Activated CD4-positive, alpha-beta memory T cell treated with anti-CD3 and anti-CD28 coated beads, Interleukin-2, amount 10 ng/mL, durations not matched to agents 7 days and 5 days (primary cell): ENCODE data around the gene DNAJC18. TPM values are rescaled to one million over a fixed set of nuclear protein-coding genes. Genes with fewer than 3 reads are reported as not detected.
"Not testable (repeated sequence)": the region's sequence is repeated elsewhere in the genome, so short reads cannot be mapped to it uniquely, and the experiment has no call there.

Experiments
- CTCF ChIA-PET: fragments of 350-600 bp; sonication (Branson Sonifier 250); formaldehyde crosslinking; loops from one replicate; lab custom pipeline; 2021; ENCODE audit warnings: antibody characterized with exemption, inconsistent platforms; lab: Charles Lee
- POLR2A ChIA-PET: fragments of 350-600 bp; sonication (Branson Sonifier 250); formaldehyde crosslinking; loops from one replicate; lab custom pipeline; 2021; ENCODE audit warnings: antibody characterized with exemption; lab: Charles Lee
- DNase-seq: peaks from one replicate; pipeline ENCODE4 v3.0.0-alpha.2; 2020
- H3K27ac Mint-ChIP-seq: one replicate; pipeline ENCODE4 v1.8.0; 2021; ENCODE audit warnings: mild to moderate bottlenecking, mixed read lengths
- H3K27me3 Mint-ChIP-seq: one replicate; pipeline ENCODE4 v1.8.0; 2021; ENCODE audit warnings: mixed read lengths
- H3K36me3 Mint-ChIP-seq: one replicate; pipeline ENCODE4 v1.8.0; 2021; ENCODE audit warnings: low read depth, mixed read lengths
- H3K4me1 Mint-ChIP-seq: one replicate; pipeline ENCODE4 v1.8.0; 2021; ENCODE audit warnings: mixed read lengths
- H3K4me3 Mint-ChIP-seq: one replicate; pipeline ENCODE4 v1.8.0; 2021; ENCODE audit warnings: mild to moderate bottlenecking, mixed read lengths
- H3K9me3 Mint-ChIP-seq: one replicate; pipeline ENCODE4 v1.8.0; 2021; ENCODE audit warnings: mixed read lengths
- total RNA-seq, 2 experiments: library from RNA; stranded (reverse); gene quantifications; one replicate each; pipeline ENCODE4 v1.2.3, GENCODE V29; 2021

The DNAJC18 gene
- 10 to 100 TPM; 16.1 to 17.0 TPM for total RNA-seq

GRCh38 chr5:139439013-139439903 lies at the start of gene DNAJC18:
Gene DNAJC18 (minus strand): TSS chr5:139439525. CDS start chr5:139439445, 80 bp downstream.
- CTCF ChIA-PET = interaction anchor here (0.9 to 5.1 kb wide), 11 partner anchors 9 to 194 kb away, joined by 3 to 45 read pairs (median 4); partner anchors contain the start of genes STING1 and UBE2D2
- peak within 1 kb of the TSS; percentile 98 for H3K27ac Mint-ChIP-seq
- peaks cover 16% of the 10 kb centered on the region for H3K36me3 Mint-ChIP-seq
- peaks cover 70% of the 10 kb centered on the region for H3K4me1 Mint-ChIP-seq
- no peaks in the 10 kb centered on the region for H3K9me3 Mint-ChIP-seq
- H3K4me3 Mint-ChIP-seq = peak within 1 kb of the TSS; percentile 92
- peak; percentile 92 for DNase-seq
- no peaks in the 10 kb centered on the region for H3K27me3 Mint-ChIP-seq
- POLR2A ChIA-PET = interaction anchor here (0.6 to 4.7 kb wide), 20 partner anchors 9 to 123 kb away, joined by 3 to 73 read pairs (median 5); partner anchors contain the start of genes MZB1, SMIM33, SPATA24 and STING1

- H3K27me3 Mint-ChIP-seq = no peaks in the 10 kb centered on the region
- H3K4me3 Mint-ChIP-seq = no peak overlapping the region
- H3K9me3 Mint-ChIP-seq = no peaks in the 10 kb centered on the region
- POLR2A ChIA-PET = interaction anchor here (1.0 to 2.5 kb wide), 2 partner anchors 20 to 49 kb away, joined by 3 to 6 read pairs; partner anchors contain the start of gene DNAJC18
- CTCF ChIA-PET = interaction anchor here (0.8 to 2.0 kb wide), 4 partner anchors 9 to 73 kb away, joined by 3 to 6 read pairs (median 4); no protein-coding TSS in a partner anchor
- H3K4me1 Mint-ChIP-seq = peaks cover 24% of the 10 kb centered on the region
- DNase-seq = no peak
- no peaks in the 10 kb centered on the region for H3K36me3 Mint-ChIP-seq
- no peak overlapping the region for H3K27ac Mint-ChIP-seq
Measured at GRCh38 chr5:139488260-139488659, 48.9 kb upstream of the DNAJC18 start.

GRCh38 chr5:139486201-139486600 lies 46.9 kb upstream of the DNAJC18 start:
- peaks cover 12% of the 10 kb centered on the region for H3K36me3 Mint-ChIP-seq
- POLR2A ChIA-PET = no interaction called here
- no peaks in the 10 kb centered on the region for H3K27me3 Mint-ChIP-seq
- no peak overlapping the region for H3K4me3 Mint-ChIP-seq
- H3K9me3 Mint-ChIP-seq = no peaks in the 10 kb centered on the region
- no peak overlapping the region for H3K27ac Mint-ChIP-seq
- no peak for DNase-seq
- peaks cover 23% of the 10 kb centered on the region for H3K4me1 Mint-ChIP-seq
- CTCF ChIA-PET = no interaction called here

GRCh38 chr5:139482890-139483208 lies 43.5 kb upstream of the DNAJC18 start:
- POLR2A ChIA-PET = interaction anchor here (0.7 to 3.8 kb wide), 26 partner anchors 8 to 913 kb away, joined by 3 to 63 read pairs (median 13); partner anchors contain the start of genes DNAJC18, ECSCR, PAIP2 and PROB1

GRCh38 chr5:139482050-139482889 lies 42.9 kb upstream of the DNAJC18 start, which contains the start of gene STING1:
Gene STING1 (minus strand): TSS chr5:139482758. CDS start chr5:139481704, 1,054 bp downstream.
- DNase-seq = peak; percentile 67
- H3K36me3 Mint-ChIP-seq = peaks cover 45% of the 10 kb centered on the region
- H3K4me1 Mint-ChIP-seq = peaks cover 45% of the 10 kb centered on the region
- H3K27ac Mint-ChIP-seq = peak within 1 kb of the TSS; percentile 98
- H3K27me3 Mint-ChIP-seq = no peaks in the 10 kb centered on the region
- no peaks in the 10 kb centered on the region for H3K9me3 Mint-ChIP-seq
- H3K4me3 Mint-ChIP-seq = peak within 1 kb of the TSS; percentile 96
- ChIA-PET POLR2A (interaction anchor here (0.7 to 3.8 kb wide), 31 partner anchors 8 to 912 kb away, joined by 3 to 63 read pairs (median 6); partner anchors contain the start of genes DNAJC18, ECSCR, MZB1 and PAIP2), CTCF (interaction anchor here (0.6 to 3.7 kb wide), 20 partner anchors 8 to 283 kb away, joined by 3 to 46 read pairs (median 6); partner anchors contain the start of genes DNAJC18 and SMIM33)

More at GRCh38 chr5:139482890-139483208, 43.5 kb upstream of the DNAJC18 start:
- H3K27me3 Mint-ChIP-seq, DNase-seq, H3K9me3 Mint-ChIP-seq: not testable (repeated sequence)
- Mint-ChIP-seq H3K27ac (peak overlapping the region; percentile 98), H3K4me3 (peak overlapping the region; percentile 96), H3K4me1 (peaks cover 40% of the 10 kb centered on the region), H3K36me3 (peaks cover 39% of the 10 kb centered on the region)
- CTCF ChIA-PET = interaction anchor here (1.0 to 3.7 kb wide), 16 partner anchors 9 to 90 kb away, joined by 3 to 46 read pairs (median 6); partner anchors contain the start of genes DNAJC18 and SMIM33

GRCh38 chr5:139481580-139482049 lies 42.3 kb upstream of the DNAJC18 start:
- peak overlapping the region; percentile 98 for H3K27ac Mint-ChIP-seq
- peaks cover 52% of the 10 kb centered on the region for H3K36me3 Mint-ChIP-seq
- POLR2A ChIA-PET = interaction anchor here (0.7 to 3.8 kb wide), 28 partner anchors 9 to 187 kb away, joined by 3 to 63 read pairs (median 10); partner anchors contain the start of genes DNAJC18, ECSCR, MZB1 and PAIP2
- no peak for DNase-seq
- H3K9me3 Mint-ChIP-seq = no peaks in the 10 kb centered on the region
- H3K27me3 Mint-ChIP-seq = no peaks in the 10 kb centered on the region
- CTCF ChIA-PET = interaction anchor here (0.6 to 3.7 kb wide), 19 partner anchors 8 to 284 kb away, joined by 3 to 46 read pairs (median 6); partner anchors contain the start of genes DNAJC18 and SMIM33
- peaks cover 51% of the 10 kb centered on the region for H3K4me1 Mint-ChIP-seq
- peak overlapping the region; percentile 96 for H3K4me3 Mint-ChIP-seq

- CTCF ChIA-PET = interaction anchor here (0.9 to 3.7 kb wide), 9 partner anchors 10 to 81 kb away, joined by 6 to 46 read pairs (median 14); partner anchors contain the start of genes DNAJC18 and SMIM33
- peaks cover 55% of the 10 kb centered on the region for H3K4me1 Mint-ChIP-seq
Measured at GRCh38 chr5:139481122-139481533, 41.8 kb upstream of the DNAJC18 start.

GRCh38 chr5:139479729-139480128 lies 40.4 kb upstream of the DNAJC18 start:
- DNase-seq, H3K9me3 Mint-ChIP-seq, H3K27me3 Mint-ChIP-seq, H3K27ac Mint-ChIP-seq, H3K4me3 Mint-ChIP-seq: not testable (repeated sequence)
- H3K36me3 Mint-ChIP-seq = peaks cover 68% of the 10 kb centered on the region
- ChIA-PET CTCF (interaction anchor here (0.6 to 3.7 kb wide), 8 partner anchors 32 to 225 kb away, joined by 3 to 46 read pairs (median 5); no protein-coding TSS in a partner anchor), POLR2A (interaction anchor here (0.6 to 3.8 kb wide), 6 partner anchors 9 to 280 kb away, joined by 3 to 32 read pairs (median 5); partner anchors contain the start of genes DNAJC18 and SMIM33)
- peaks cover 67% of the 10 kb centered on the region for H3K4me1 Mint-ChIP-seq

More at GRCh38 chr5:139481122-139481533, 41.8 kb upstream of the DNAJC18 start:
- POLR2A ChIA-PET = interaction anchor here (0.9 to 3.8 kb wide), 19 partner anchors 9 to 187 kb away, joined by 3 to 63 read pairs (median 22); partner anchors contain the start of genes DNAJC18, ECSCR, PAIP2 and SMIM33
- DNase-seq = peak; percentile 53
- H3K27ac Mint-ChIP-seq = peak overlapping the region; percentile 98
- H3K9me3 Mint-ChIP-seq = no peaks in the 10 kb centered on the region
- peak overlapping the region; percentile 96 for H3K4me3 Mint-ChIP-seq
- H3K36me3 Mint-ChIP-seq = peaks cover 57% of the 10 kb centered on the region
- no peaks in the 10 kb centered on the region for H3K27me3 Mint-ChIP-seq

- not testable (repeated sequence) for H3K27me3 Mint-ChIP-seq, DNase-seq, H3K9me3 Mint-ChIP-seq
- Mint-ChIP-seq H3K4me3 (peak overlapping the region; percentile 54), H3K4me1 (peaks cover 75% of the 10 kb centered on the region), H3K36me3 (peaks cover 75% of the 10 kb centered on the region), H3K27ac (peak overlapping the region; percentile 70)
- CTCF ChIA-PET = interaction anchor here (0.6 to 1.9 kb wide), 4 partner anchors 33 to 225 kb away, joined by 3 to 13 read pairs (median 5); no protein-coding TSS in a partner anchor
- POLR2A ChIA-PET = interaction anchor here (1.0 to 2.0 kb wide), 6 partner anchors 8 to 82 kb away, joined by 3 to 6 read pairs (median 4); partner anchors contain the start of genes DNAJC18, SMIM33 and UBE2D2
Measured at GRCh38 chr5:139478657-139479423, 39.5 kb upstream of the DNAJC18 start.

GRCh38 chr5:139475865-139476617 lies 36.7 kb upstream of the DNAJC18 start:
- CTCF ChIA-PET = interaction anchor here (1.0 to 3.0 kb wide), 4 partner anchors 18 to 54 kb away, joined by 3 to 10 read pairs (median 5); no protein-coding TSS in a partner anchor
- H3K27me3 Mint-ChIP-seq = no peaks in the 10 kb centered on the region
- H3K9me3 Mint-ChIP-seq = no peaks in the 10 kb centered on the region
- DNase-seq = no peak
- peak overlapping the region; percentile 80 for H3K27ac Mint-ChIP-seq
- H3K4me3 Mint-ChIP-seq = no peak overlapping the region
- H3K36me3 Mint-ChIP-seq = peaks cover 71% of the 10 kb centered on the region
- peaks cover 88% of the 10 kb centered on the region for H3K4me1 Mint-ChIP-seq
- POLR2A ChIA-PET = interaction anchor here (0.9 to 2.9 kb wide), 9 partner anchors 9 to 85 kb away, joined by 3 to 20 read pairs (median 4); partner anchors contain the start of genes SPATA24 and UBE2D2
